ENCODE results near the gene KCTD8. TPM values are rescaled to one million over a fixed set of nuclear protein-coding genes. Genes with fewer than 3 reads are reported as not detected.

KCTD8 gene
- total RNA-seq, 2 donors from 2014 or later: 0.27 TPM; not detected in 1

DNA sequence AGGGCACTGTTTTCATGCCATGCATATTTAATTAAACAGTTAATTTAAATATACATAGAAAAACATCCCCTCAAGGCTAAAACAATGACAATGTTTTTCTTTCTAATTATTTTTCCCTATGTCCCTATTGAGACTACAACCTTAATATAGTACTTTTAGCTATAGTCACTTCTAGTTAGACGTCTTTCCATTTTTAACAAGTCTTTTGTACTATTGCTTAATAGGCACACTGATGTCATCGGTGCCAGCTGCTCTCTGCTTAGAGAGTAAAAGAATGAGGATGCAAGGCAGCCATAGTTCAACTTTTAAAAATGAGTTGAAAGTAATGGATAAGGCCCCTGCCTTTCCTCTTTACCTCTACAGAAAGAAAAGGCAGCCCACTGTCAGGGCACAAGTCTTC lies 191.1 kb downstream of the KCTD8 start:
- Histone ChIP-seq H3K27ac (no peak overlapping the region), H3K4me3 (no peak overlapping the region), H3K36me3 (no peaks in the 10 kb centered on the region), H3K9me3 (no peaks in the 10 kb centered on the region), H3K4me1 (no peaks in the 10 kb centered on the region), H3K27me3 (no peaks in the 10 kb centered on the region), H3K9ac (ENCODE audit: low read depth in 2 of 2, low read length in 2 of 2) (no peak overlapping the region)
- TF ChIP-seq, protein P1, sequence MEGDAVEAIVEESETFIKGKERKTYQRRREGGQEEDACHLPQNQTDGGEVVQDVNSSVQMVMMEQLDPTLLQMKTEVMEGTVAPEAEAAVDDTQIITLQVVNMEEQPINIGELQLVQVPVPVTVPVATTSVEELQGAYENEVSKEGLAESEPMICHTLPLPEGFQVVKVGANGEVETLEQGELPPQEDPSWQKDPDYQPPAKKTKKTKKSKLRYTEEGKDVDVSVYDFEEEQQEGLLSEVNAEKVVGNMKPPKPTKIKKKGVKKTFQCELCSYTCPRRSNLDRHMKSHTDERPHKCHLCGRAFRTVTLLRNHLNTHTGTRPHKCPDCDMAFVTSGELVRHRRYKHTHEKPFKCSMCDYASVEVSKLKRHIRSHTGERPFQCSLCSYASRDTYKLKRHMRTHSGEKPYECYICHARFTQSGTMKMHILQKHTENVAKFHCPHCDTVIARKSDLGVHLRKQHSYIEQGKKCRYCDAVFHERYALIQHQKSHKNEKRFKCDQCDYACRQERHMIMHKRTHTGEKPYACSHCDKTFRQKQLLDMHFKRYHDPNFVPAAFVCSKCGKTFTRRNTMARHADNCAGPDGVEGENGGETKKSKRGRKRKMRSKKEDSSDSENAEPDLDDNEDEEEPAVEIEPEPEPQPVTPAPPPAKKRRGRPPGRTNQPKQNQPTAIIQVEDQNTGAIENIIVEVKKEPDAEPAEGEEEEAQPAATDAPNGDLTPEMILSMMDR (IDR thresholded peaks at IDR 0.05): no peak
- intact Hi-C loops (cut with DNase I): no loop called here
- no peak for DNase-seq

GRCh38 chr4:44256414-44256813 lies 192.2 kb downstream of the KCTD8 start:
- Histone ChIP-seq H3K9me3 (no peaks in the 10 kb centered on the region), H3K27ac (no peak overlapping the region), H3K9ac (ENCODE audit: low read depth in 2 of 2, low read length in 2 of 2) (no peak overlapping the region), H3K27me3 (no peaks in the 10 kb centered on the region), H3K4me3 (no peak overlapping the region), H3K36me3 (no peaks in the 10 kb centered on the region), H3K4me1 (no peaks in the 10 kb centered on the region)
- DNase-seq: no peak
- intact Hi-C loops (cut with DNase I): no loop called here
- TF ChIP-seq, protein P1 (IDR thresholded peaks at IDR 0.05): no peak

DNA sequence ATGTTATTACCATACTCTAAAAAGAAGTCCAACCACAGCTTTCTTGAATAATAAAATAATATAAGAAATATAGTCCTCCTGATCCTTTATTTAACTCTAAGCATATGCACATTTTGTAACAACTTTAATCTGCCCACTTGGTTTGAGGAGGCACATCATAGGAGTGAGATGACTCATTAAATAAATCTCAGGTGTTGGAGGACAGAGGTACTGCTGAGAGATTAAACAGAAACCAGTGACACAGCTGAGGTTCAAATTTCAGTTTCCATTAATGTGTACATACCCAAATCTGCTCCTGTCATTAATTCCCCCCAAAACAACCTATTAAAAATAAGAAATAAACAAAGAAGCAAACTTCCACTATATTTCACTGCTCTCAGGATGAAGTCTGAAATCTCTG lies 211.0 kb downstream of the KCTD8 start:
- intact Hi-C loops (cut with DNase I): no loop called here
- H3K9ac ChIP-seq (ENCODE audit: low read depth in 2 of 2, low read length in 2 of 2): no peak overlapping the region
- H3K4me3 ChIP-seq: no peak overlapping the region
- no peaks in the 10 kb centered on the region for H3K27me3 ChIP-seq
- H3K27ac ChIP-seq: no peak overlapping the region
- H3K9me3 ChIP-seq: no peaks in the 10 kb centered on the region
- TF ChIP-seq, protein P1 (IDR thresholded peaks at IDR 0.05): no peak
- DNase-seq: no peak
- H3K4me1 ChIP-seq: no peaks in the 10 kb centered on the region
- no peaks in the 10 kb centered on the region for H3K36me3 ChIP-seq

DNA sequence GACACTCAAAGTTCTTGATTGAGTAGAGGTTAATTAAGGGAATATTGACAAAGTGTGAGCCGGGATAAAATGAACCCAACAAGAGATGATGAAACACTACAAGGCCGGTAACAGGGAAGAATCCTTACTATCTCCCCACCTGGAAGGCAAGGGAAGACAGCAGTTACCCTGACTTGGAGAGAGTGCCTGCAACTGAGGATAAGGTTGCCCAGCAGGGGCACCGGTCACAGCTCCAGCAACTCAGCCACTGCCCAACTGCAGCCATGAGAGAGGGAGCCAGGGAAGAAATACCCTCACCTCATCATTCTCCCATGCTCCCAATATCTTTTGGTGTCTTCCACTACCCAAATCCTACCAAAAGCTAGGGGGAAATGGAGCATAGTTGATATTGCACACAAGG lies 212.7 kb downstream of the KCTD8 start:
- TF ChIP-seq, protein P1 (IDR thresholded peaks at IDR 0.05): no peak
- no peaks in the 10 kb centered on the region for H3K27me3 ChIP-seq
- H3K36me3 ChIP-seq: no peaks in the 10 kb centered on the region
- DNase-seq: no peak
- no peak overlapping the region for H3K27ac ChIP-seq
- H3K4me3 ChIP-seq: no peak overlapping the region
- H3K9ac ChIP-seq (ENCODE audit: low read depth in 2 of 2, low read length in 2 of 2): no peak overlapping the region
- no peaks in the 10 kb centered on the region for H3K9me3 ChIP-seq
- intact Hi-C loops (cut with DNase I): no loop called here
- no peaks in the 10 kb centered on the region for H3K4me1 ChIP-seq

DNA sequence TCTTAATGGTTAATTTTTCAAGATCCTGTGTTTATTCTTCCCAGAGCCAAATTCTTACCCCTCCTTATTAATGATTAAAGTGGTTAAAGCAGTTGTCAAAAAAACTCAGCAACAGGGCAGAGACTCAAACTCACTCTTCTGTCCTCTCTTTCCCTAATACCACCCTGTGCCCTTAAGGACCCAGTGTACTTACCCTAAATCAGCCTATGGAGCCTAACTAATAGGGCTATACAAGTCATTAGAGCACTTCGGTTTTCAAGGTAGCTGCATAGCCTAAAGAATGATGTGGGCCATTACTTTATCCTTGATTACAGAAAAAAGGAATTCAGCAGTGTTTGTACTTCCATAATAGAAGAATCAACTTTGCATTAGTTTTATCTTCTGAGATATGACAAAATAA lies 216.3 kb downstream of the KCTD8 start:
- intact Hi-C loops (cut with DNase I): no loop called here
- H3K4me3 ChIP-seq: no peak overlapping the region
- no peaks in the 10 kb centered on the region for H3K9me3 ChIP-seq
- no peak for DNase-seq
- H3K27ac ChIP-seq: no peak overlapping the region
- H3K27me3 ChIP-seq: no peaks in the 10 kb centered on the region
- no peaks in the 10 kb centered on the region for H3K36me3 ChIP-seq
- TF ChIP-seq, protein P1 (IDR thresholded peaks at IDR 0.05): no peak
- no peaks in the 10 kb centered on the region for H3K4me1 ChIP-seq
- no peak overlapping the region for H3K9ac ChIP-seq (ENCODE audit: low read depth in 2 of 2, low read length in 2 of 2)

GRCh38 chr4:44231006-44231405 lies 217.6 kb downstream of the KCTD8 start:
- no peak overlapping the region for H3K27ac ChIP-seq
- H3K4me1 ChIP-seq: no peaks in the 10 kb centered on the region
- intact Hi-C loops (cut with DNase I): no loop called here
- H3K9me3 ChIP-seq: no peaks in the 10 kb centered on the region
- DNase-seq: no peak
- no peaks in the 10 kb centered on the region for H3K36me3 ChIP-seq
- no peak overlapping the region for H3K4me3 ChIP-seq
- no peak overlapping the region for H3K9ac ChIP-seq (ENCODE audit: low read depth in 2 of 2, low read length in 2 of 2)
- TF ChIP-seq, protein P1 (IDR thresholded peaks at IDR 0.05): no peak
- H3K27me3 ChIP-seq: no peaks in the 10 kb centered on the region

All from colonic mucosa (tissue), 4 donors.